Measurements from ENCODE around the gene GRIPAP1.

GRIPAP1 gene

DNA sequence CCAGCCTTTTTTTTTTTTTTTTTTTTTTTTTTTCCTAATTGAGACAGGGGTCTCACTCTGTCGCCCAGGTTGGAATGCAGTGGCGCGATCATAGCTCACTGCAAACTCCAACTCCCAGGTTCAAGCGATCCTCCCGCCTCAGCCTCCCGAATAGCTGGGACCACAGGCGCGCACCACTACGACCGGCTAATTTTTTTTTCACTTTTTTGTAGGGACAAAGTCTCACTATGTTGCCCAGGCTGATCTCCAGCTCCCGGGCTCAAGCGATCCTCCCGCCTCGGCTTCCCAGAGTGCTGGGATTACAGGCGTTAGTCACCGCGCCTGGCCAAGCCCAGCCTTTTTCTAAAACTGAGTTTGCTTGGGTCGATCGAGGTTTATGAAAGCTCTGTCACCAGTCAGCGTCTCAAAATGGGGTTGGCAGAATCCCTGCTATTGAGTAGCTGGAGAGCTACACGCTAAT lies 43.4 kb downstream of the GRIPAP1 start:
- peak; percentile 66 for DNase-seq

DNA sequence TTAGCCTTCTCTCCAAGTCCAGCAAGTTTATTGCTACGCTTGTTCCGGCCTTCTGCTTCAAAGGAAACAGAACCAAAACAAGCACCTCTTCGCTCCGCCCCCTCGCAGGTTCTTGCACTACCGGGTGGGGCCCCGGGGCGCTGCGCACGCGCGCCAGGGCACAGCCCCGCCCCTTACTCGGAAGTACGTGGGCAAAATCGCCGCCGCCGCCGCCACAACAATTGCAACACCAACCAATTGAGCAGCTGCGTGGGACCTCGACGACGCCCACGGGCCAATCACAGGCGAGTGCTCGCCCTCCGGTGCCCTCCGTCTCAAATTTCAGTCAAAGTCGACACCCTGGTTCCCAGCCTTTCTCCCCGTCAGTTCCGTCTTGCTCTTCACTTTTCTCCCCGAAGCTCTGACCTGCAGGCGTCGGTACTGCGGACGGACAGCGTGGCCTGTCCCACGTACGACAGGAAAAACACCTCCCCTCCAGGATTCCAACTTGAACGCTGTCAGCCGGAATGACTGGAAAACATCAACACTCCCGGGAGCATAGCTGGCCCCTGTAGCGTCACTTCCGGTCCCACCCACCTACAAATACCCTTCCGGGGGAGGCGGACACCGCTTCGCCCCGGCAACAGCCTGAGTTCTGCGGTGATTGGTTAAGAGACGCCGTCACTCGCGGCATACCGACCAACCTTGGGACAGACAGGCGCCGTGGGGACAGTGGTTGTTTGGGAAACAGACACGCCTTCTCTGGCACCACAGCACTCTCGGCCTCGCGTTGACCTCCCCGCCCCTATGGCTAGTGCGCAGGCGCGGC lies 44.0 kb downstream of the GRIPAP1 start:
- DNase-seq = peak; percentile 95

DNA sequence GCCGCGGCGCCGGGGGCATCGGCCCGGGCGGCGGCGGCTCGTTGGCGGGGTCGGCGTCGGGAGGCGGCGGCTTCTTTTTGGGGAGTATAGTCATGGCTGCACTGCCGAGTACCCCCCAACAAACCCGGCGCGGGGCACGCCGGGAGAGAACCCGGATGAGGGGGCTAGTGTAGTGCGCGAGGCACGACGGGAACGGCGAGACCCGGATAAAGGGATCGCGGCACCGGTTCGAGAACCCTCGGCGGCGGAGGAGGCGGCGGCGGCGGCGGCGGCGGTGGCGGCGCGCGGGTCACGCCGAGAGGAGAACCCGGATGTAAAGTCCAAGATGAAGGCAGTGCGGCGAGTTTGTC lies 44.6 kb downstream of the GRIPAP1 start, which contains the start of gene OTUD5:
OTUD5 (minus strand) TSS at position 131 of the 350 bp plus-strand sequence; CDS start at position 94, 37 bp downstream.
- DNase-seq = peak; percentile 80

DNA sequence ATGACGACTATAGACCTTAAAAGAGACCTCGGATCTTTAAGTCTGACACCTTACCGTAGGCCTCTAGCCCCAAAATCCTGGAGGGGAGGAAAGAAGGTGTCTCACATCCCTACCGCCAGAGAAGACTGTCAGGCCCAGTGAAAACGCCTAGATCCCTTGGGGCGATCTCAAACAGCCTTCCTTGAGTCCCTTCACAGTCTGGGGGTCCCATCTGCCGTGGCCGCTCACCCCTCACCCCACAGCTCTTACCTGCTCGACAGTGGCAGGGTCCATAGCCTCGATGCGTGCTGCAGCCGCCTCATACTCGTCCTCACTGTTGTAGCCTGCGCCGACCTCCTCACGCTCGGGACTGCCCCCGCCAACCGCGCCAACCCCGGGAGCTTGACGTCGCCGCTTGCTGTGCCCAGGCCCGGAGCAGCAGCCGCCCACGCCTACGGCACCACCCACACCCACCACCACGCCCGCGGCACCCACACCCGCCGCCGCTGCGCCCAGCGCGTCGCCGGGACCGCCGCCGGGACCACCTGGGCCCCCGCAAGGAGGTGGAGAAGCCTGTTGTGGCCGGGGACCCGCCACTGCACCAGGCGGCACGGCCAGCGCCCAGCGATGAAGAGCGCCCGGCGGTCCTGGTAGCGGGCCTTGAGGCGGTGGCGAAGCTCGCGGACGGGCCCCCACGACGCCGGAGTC lies 45.2 kb downstream of the GRIPAP1 start:
- no peak for DNase-seq

DNA sequence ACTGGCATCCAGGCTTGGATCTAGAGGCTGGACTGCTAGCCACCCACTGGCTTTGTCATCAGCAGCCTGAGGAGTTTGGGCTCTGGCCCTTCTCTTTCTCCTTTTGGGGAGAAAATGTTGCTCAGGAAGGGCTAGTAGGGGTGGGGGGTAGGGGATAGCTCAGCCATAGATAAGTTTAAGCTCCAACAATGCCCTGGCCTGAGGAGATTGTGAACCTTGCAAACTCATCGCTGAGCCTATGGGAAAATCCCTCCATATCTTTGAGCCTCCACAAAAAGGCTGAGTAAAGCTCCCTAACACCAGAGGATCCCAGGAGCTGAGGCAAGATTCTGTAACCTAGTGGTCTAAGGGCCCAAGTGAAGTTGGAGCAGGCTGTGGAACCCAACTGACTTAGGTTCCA lies 53.5 kb downstream of the GRIPAP1 start:
- DNase-seq = no peak

DNA sequence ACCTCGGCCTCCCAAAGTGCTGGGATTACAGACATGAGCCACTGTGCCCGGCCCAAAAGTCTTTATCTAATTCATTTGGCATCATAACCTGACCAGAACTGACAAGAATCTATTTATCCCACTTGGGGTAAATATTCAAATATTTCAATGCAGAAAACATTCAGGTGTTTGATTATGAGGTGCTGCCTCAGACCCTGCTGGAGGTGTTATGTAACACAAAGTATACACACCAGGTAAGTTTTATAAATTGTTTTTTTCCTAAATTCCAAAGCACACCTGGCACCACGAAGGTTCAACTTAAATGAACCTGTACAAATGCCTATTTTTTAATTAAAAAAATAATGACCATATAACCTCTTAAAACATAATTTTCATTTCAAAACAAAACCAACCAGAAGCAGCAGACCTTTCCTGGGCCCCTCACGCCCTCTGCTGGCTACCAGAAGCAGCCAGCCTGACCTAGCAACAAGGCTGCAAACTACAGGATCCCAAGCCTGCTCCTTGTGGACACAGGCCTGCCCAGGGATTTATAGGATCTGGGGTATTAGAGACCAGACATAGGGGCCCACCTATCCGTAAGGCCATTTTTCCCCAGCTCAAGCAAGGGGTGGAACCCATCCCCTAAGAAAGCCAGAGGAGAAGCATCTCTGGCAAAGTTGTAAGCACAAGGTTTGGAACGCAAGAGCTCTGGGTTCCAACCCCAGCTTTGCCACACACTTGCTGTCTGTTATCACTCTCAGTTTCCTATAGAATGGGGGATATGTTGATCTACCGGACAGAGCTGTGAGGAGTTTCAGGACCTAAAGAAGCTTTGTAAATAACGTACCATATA lies 56.3 kb downstream of the GRIPAP1 start:
- no peak for DNase-seq

DNA sequence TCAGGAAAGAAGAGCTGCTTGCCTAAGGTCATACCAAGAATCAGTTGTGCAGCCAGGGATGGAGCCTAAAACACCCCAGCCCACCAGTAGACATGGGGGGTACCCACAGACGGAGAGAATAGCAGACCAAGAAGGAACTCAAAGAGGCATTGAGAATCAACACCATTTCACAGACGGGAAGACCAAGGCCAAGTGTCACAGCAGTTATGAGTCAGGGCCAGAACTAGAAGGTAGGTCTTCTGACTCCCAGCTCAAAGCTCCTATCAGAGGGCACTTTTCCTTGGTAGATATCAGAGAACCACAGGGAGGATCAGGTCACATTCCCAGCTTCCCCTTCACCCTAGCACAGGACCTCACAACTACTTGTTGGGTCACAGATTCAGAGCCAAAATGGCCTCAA lies 59.2 kb downstream of the GRIPAP1 start:
- DNase-seq = no peak

DNA sequence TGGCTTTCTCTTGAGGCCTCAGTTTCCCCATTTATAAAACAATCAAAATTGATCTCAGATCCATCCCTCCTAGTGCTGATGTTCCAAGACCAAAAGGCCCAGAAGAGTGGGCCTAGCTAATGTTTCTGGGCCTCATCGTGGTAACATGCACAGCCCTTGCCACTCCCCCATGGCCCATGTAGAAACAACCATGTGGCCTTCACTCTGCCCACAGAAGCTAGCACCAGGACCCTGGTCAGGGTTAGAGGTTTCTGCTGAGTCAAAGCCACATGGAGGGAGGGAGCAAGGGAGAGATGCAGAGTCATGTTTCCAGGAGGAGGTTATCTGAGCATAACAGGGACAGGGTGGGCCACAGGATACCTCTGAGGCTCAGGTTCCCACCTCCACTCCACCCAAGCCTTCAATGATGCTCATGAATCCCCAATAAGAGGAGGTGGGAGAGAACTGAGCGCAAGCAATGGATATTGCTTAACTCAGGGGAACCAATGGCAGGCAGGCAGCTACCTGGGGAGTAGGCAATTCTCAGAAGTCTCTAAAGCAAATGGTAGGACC lies 61.6 kb downstream of the GRIPAP1 start:
- DNase-seq = no peak

DNA sequence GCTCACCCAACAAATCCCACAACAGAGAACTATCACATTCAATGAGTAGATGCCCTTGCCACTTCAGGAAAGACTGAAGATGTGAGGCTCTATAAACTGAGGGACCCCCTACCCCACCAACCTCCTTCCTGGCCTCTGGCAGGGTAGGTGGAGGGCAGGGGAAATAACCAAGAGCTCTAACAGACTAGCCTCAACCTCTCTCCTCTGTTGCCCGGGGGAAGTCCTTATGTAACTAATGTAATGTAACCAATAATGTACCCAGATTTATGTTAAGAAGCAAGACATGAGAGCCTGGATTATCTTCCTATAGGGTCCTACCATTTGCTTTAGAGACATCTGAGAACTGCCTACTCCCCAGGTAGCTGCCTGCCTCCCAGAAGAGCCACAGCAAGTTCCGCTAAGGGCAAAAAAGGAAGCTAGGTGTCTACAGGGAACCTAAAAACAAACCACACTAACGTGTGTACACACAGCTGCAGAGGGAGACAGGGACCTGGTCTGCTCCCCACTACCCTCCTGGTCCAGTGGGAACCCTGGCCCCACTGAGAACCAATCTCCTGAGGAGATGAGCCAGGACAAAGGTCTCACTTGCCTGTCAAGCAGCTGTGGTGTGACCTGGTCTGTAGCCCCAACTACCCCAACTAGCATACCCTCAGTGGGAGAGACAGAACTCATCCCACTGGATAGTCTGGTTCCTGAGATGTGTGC lies 62.4 kb downstream of the GRIPAP1 start:
- no peak for DNase-seq

DNA sequence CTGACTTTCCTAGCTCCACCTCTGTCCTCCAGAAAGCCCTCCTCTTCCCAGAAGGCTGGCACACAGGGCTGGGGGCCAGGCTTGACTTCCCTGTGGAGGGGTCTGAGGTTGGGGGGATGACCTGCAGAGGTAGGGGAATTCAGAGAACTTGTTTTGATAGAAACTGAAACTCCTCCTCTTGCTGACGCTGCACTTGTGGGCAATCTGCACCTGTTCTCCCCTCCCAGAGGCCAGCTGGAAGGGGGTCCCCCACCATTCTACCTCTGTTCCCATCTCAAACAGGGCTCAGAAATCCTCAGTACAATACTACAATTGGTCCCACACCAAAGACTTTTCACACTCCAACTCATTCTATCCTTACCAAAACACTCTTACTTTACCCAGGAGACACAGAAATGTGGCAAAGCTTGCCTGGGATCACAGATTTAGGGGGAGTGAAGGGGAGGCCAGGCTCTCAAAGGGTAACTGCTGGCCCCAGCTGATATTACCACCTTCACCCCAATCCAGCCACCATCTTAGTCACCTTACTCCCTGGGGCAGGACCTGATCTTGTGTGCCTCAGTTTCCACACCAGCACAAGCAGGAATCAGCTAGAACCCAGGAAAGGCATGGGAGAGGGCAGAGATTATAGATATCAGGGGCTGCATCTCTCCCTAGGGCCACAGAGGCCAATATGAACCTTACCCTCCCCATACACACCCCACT lies 63.2 kb downstream of the GRIPAP1 start:
- DNase-seq = no peak

DNA sequence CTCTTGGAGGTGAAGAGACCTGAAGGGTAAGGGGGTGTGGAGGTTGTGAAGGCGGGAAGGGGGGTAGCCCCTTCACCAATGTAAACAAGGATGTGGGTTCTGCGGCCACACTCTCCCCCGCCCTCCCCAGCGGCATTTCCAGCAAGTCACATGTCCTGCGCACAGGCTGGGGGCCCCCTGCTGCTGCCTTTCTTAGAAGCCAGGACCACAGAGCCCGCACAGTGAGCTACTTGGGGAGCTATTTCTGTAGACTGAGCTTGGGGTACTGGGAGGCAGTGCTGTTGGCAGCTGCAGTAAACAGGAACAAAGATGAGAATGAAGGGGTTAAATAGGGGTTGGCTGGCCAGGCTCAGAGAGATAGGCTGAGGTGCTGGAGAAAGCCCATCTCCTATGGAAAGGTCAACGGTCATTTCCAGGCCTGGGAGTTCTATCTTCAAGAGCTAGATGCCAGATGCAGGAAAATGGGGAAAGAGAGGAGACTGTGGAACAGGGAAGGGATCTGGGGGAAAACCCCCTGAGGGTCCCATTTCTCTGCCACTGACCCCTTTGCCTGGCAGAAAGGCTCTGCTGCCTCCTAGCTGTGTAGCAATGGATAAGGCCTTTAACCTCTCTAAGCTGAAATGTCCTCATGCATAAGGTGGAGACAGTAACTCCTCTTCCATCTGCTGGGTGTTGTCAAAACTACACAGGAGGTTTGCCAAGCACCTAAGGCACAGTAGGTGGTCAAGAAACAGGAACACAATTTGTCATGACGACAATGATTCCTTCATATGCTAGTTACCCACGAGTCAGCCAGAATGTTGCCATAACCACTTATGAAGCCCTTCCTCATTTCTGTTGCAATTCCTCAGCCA lies 64.8 kb downstream of the GRIPAP1 start:
- DNase-seq = no peak

DNA sequence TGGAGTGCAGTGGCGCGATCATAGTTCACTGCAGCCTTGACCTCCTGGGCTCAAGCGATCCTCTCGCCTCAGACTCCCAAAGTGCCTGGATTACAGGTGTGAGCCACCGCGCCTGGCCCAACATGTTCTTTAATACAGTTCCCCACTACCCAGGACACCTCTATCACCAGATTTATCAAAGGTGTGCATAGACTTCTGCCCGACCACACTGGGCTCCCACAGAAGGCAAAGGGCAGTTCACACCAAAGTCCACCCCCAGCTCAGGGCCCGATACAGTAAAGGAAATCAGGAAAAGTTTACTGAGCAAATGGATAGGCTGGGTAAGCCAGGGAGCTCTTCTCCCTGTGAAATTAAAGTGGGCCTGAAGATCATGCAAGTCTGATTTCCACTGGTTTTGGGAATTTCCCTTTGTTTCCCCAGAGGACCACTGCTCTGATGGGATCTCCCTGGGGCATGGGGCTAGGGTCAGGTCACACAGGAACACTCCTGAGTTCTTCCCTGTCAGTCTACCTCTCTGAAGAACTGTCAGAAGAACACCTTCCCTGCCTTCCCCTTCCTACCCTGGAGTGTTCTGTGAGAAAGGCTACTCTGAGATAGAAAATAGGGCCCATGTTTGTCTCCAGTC lies 65.5 kb downstream of the GRIPAP1 start:
- DNase-seq = no peak

DNA sequence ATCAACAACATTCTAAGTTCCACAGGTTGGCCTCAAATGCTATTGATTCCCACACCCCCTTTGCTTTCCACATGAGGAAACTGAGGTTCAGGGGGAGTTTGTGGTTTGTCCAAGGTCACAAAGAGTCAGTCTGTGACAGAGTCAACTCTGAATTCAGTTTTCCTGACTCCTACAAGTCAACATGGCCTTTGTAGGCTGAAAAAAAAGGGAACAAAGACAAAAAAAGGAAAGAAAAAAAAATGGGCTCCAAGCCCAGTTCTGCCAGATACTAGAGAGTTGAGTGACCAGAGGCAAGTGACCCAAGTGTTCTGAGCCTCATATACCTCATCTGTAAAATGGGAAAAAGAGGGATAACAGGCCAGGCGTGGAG lies 66.8 kb downstream of the GRIPAP1 start:
- DNase-seq = no peak

DNA sequence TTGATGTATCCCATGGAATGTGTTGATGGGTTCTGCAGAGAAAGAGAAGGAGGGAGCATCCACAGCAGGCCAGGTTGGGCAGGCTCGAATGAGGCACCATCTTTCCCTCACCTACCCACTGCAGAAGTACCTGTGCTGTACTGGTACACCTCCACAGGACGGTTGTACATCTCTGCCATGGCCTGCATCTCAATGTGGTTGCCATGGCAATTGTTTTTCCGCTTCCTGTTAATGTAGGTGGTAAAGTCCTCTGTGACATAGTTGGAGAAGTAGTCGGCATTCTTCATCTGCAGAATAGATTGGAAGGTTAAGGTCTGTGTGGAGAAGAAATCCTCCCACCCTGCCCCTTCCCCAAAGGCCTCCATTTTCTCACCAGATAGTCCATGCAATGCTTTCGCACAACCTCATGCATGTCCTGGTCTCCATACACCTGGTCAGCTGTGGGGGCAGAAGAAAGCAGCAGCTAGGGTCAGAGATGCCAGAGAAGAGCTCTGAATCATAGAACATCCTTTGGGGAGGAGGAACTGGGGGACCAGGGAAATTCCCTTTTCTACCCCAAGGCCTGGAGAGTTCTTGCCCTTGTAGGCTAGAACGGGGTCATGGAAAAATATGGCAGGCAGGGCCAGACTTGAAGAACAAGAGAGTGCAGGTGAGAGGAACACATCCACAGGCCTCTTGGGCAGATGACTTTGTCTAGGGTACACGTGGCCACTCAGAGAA lies 67.3 kb downstream of the GRIPAP1 start:
- no peak for DNase-seq

DNA sequence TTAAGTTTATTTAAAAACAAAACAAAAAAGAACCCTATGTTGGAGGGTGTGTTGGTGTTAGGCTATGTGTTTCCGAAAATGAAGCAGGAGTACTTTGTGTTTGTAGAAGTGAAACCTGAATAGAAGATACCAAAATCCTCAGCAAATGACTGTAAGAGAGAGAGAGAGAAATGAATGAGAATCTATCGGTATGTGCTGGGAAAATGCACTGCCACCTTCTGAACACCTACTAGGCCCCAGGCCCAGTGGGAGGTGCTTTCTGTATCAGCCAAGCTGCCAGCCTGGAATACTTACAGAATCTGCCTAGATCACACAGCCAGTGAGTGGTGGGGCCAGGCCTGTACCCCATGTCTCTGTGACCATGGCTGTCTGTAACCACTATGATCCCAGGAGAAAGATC lies 68.3 kb downstream of the GRIPAP1 start:
- DNase-seq = no peak

DNA sequence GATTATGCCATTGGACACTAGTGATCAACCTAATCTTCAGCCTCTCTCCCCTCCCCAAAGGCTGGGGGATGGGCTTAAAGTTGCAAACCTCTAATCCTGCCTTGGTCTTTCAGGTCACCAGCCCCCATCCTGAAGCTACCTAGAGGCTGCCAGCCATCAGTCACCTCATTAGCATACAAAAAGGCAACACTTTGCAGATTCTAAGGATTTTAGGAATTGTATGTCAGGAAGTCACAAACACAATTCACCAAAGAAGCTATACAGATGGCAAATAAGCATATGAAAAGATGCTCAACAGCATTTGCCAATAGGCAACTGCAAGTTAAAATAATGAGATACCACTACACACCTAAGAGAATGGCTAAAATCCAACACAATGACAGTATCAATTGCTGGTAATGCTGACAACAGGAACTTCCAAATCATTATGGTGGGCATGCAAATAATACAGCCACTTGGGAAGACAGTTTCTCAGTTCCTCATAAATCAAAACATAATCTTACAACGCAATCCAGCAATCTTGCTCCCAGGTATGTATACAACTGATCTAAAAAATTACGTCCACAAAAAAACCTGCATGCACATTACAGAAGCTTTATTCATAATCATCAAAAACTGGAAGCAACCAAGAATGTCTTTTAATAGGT lies 74.2 kb downstream of the GRIPAP1 start:
- no peak for DNase-seq

DNA sequence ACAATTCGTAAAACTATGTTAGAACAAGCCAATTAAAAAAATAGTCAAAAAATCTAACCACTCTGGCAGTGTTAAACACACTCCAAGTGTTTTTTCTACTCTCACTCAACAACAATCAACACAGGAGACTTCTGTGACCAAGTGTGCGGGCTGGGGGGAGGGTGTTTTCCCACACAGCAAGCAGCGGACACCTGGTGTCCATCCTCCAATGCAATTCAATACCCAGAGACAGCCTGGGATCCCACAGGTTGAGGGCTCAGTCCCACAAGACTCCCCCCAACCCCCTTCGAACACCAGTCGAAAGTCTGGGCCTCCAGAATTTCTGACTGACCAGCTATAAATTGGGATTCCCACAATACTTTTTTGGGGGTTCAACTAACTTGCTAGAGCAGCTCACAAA lies 74.9 kb downstream of the GRIPAP1 start:
- no peak for DNase-seq

DNA sequence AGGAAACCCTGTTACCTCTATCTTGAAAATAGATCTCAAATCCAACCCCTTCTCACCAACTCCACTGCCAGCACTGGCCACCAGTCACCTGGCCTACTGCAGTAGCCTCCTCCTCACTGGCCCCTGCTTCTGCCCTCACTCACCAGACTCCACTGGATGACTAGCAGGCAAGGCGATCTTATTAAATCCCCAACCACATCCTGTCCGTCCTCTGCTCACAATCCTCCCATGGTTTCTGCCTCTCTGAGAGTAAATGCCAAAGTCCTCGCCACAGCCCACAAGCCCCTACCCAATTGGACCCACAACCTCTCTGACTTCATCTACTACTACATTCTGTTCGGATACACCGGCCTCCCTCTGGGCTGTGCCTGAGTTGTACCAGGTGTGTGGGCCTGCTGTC lies 77.8 kb downstream of the GRIPAP1 start:
- DNase-seq = no peak

DNA sequence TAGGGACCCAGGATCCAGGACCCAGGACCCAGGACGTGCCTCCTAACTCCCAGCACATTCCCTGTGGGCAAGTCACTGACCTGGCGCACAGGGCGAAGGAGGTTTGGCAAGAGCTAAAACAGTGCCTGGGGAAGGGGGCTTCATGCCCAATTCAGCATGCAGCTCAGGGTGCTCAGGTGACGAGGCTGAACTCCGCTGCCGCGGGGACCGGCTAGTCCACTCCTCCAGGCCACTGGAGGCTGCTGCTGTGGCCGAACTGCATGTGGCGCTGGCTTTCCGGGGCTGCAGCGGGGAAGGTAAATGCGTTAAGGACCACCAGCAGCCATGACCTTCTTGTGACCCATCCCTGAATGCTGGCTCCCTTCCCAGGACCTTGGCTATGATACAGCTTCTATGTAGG lies 78.3 kb downstream of the GRIPAP1 start:
- DNase-seq = no peak

Data from right forelimb (tissue), 1 donor.